BJ (cell line): ENCODE measurements around the gene SYNE2. TPM values are rescaled to one million over a fixed set of nuclear protein-coding genes. Genes with fewer than 3 reads are reported as not detected.

Experiments
- CTCF ChIA-PET: fragments of 350-600 bp; formaldehyde crosslinking; extraction: SDS; loops from one replicate; lab custom pipeline; 2021; ENCODE audit warnings: antibody characterized with exemption, inconsistent platforms; lab: Yijun Ruan, JAX
- POLR2A ChIA-PET: fragments of 300-600 bp; sonication (Branson Sonifier 250); formaldehyde crosslinking; extraction: SDS; loops from one replicate; lab custom pipeline; 2021; ENCODE audit warnings: antibody characterized with exemption; lab: Charles Lee
- DNase-seq: peaks from one replicate; pipeline ENCODE4 v3.0.0-alpha.2; 2011; ENCODE audit warnings: low read depth
- H3K27me3 ChIP-seq: 2 replicates; pipeline ENCODE4 v1.6.0; 2011; ENCODE audit warnings: low read length; ENCODE audit not compliant: control insufficient read depth, insufficient read depth
- H3K36me3 ChIP-seq: 2 replicates; pipeline ENCODE4 v1.5.1; 2011; ENCODE audit warnings: low read length; ENCODE audit not compliant: control insufficient read depth, insufficient read depth
- H3K4me3 ChIP-seq: 2 replicates; pipeline ENCODE4 v1.5.1; 2011; ENCODE audit warnings: low read depth, mild to moderate bottlenecking, control low read depth, low read length
- polyA plus RNA-seq: library from polyadenylated mRNA; depleted of rRNA; stranded (reverse); fragments of >200 nt; gene quantifications from 2 replicates; pipeline ENCODE4 v1.2.3, GENCODE V29; 2011
- TF ChIP-seq, protein P1 (sequence below): IDR thresholded peaks from 2 replicates; pipeline ENCODE4 v1.5.1; 2011; ENCODE audit warnings: low read depth, mild to moderate bottlenecking, control low read depth, inconsistent platforms, low read length, moderate library complexity; ENCODE audit not compliant: insufficient read depth

SYNE2 gene
- polyA plus RNA-seq, 1 experiment: 5.2 TPM

DNA sequence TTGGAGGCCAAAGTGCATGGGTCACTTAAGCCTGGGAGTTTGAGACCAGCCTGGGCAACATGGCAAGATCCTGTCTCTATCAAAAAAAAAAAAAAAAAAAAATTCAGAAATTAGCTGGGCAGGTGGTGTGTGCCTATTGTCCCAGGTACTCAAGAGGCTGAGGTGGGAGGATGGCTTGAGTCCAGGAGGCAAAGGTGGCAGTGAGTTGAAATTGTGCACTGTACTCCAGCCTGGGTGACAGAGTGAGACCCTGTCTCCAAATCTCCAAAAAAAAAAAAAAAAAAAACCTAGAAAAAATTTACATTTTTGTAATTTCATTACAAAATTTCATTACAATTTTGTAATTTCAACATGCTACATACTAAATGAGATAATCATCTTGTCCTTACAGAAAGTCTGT, 42.7 kb downstream of the SYNE2 start:
- H3K4me3 ChIP-seq: no peak overlapping the region
- ChIA-PET CTCF (no interaction called here), POLR2A (no interaction called here)
- no peaks in the 10 kb centered on the region for H3K36me3 ChIP-seq
- no peak for DNase-seq
- H3K27me3 ChIP-seq: no peaks in the 10 kb centered on the region
- TF ChIP-seq, protein P1, sequence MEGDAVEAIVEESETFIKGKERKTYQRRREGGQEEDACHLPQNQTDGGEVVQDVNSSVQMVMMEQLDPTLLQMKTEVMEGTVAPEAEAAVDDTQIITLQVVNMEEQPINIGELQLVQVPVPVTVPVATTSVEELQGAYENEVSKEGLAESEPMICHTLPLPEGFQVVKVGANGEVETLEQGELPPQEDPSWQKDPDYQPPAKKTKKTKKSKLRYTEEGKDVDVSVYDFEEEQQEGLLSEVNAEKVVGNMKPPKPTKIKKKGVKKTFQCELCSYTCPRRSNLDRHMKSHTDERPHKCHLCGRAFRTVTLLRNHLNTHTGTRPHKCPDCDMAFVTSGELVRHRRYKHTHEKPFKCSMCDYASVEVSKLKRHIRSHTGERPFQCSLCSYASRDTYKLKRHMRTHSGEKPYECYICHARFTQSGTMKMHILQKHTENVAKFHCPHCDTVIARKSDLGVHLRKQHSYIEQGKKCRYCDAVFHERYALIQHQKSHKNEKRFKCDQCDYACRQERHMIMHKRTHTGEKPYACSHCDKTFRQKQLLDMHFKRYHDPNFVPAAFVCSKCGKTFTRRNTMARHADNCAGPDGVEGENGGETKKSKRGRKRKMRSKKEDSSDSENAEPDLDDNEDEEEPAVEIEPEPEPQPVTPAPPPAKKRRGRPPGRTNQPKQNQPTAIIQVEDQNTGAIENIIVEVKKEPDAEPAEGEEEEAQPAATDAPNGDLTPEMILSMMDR: no peak

DNA sequence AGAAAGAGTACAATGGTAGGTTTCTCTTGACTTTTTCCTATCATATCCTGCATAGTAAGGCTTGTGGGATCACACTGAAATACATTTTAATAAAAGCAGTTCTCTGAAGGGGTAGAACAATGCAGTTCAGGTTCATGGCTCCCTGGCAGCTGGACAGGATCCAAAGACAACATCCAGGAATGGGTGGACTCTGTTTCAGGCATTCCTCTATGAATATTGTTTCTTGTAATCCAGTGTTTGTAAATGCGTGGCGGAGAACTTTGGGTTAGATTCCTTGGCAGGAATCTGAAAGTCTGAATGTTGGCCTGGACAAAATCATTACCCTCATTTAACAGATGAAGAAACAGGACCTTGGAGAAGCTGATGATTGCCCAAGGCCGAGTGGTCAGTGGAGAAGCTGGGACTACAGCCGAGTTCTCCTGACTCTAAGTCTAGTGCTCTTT, 43.5 kb downstream of the SYNE2 start:
- Histone ChIP-seq H3K4me3 (no peak overlapping the region), H3K27me3 (no peaks in the 10 kb centered on the region), H3K36me3 (no peaks in the 10 kb centered on the region)
- ChIA-PET CTCF (no interaction called here), POLR2A (no interaction called here)
- peak; percentile 47 for DNase-seq
- TF ChIP-seq, protein P1: no peak

DNA sequence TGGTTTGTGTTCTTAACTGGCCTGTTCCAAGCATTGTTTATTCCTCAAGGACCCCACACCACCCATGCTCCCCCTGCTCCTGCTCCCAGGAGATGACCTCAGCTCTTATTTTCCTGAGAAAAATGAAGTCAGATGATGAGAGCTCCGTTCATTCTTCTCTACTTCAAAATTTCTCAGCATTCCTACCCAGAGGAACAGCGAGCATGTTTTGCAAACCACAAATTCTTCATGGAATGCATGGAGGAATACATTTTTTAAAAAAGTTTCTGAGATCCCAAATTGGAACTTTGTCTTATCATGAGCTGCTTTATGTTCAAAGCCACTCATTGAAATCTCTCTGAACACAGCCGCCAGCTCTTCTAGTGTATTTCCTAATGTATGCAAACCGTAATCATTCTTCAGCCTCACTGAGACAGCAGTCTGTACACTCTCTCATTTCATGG, 44.9 kb downstream of the SYNE2 start:
- DNase-seq: peak; percentile 37
- ChIA-PET POLR2A (no interaction called here), CTCF (interaction anchor here (0.6 kb wide), 1 partner anchor 17 kb away, joined by 3 read pairs; no protein-coding TSS in a partner anchor)
- no peaks in the 10 kb centered on the region for H3K36me3 ChIP-seq
- H3K27me3 ChIP-seq: no peaks in the 10 kb centered on the region
- TF ChIP-seq, protein P1: no peak
- no peak overlapping the region for H3K4me3 ChIP-seq

DNA sequence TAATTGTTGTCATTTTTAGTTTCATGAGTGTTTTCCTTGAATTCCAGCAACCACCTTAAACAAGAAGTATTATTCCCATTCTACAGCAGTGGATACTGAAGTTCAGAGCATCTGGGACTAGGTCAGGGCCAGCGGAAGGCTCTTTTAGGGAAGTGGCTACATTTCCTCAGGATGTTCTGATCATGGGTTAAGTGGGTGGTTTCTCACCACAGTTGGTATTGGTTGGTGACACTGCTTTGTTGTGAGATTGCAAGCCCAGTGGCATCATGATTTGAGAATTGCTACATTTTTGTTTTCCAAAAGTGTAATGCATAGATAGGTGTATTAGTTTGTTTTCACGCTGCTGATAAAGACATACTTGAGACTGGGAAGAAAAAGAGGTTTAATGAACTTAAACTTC, 47.1 kb downstream of the SYNE2 start:
- Histone ChIP-seq H3K36me3 (no peaks in the 10 kb centered on the region), H3K4me3 (no peak overlapping the region), H3K27me3 (no peaks in the 10 kb centered on the region)
- ChIA-PET POLR2A (no interaction called here), CTCF (no interaction called here)
- TF ChIP-seq, protein P1: no peak
- no peak for DNase-seq

DNA sequence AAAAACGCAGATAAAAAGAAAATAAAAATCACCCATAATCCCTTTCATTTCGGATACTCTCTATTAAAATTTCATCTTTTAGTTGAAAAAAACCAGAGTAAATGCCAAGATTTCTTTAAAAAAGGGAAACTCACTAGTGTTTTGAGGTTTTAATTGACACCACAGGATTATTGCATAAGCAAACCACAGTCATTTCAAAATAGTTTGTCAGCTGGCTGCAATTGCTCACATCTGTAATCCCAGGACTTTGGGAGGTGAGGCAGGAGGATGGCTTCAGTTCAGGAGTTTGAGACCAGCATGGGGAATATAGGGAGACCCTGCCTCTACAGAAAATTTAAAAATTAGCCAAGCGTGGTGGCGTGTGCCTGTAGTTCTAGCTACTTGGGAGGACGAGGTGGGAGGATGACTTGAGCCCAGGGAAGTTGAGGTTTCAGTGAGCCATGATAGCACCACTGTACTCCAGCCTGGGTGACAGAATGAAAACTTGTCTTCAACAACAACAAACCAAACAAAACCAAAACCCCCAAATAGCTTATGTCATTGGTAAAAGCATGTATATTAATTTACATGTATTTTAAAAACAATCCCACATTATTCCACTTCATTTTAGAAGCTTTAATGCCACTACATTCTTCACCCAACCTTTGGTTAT, 48.8 kb downstream of the SYNE2 start:
- POLR2A ChIA-PET: no interaction called here
- Histone ChIP-seq H3K36me3 (no peaks in the 10 kb centered on the region), H3K27me3 (no peaks in the 10 kb centered on the region), H3K4me3 (no peak overlapping the region)
- CTCF ChIA-PET: interaction anchor here (1.4 to 1.9 kb wide), 2 partner anchors 10 to 13 kb away, joined by 3 to 6 read pairs; no protein-coding TSS in a partner anchor
- TF ChIP-seq, protein P1: no peak
- DNase-seq: peak; percentile 32
